ENCODE data around the gene NSUN6.

The NSUN6 gene

GRCh38 chr10:18556522-18557147 lies 94.8 kb downstream of the NSUN6 start:
- no peak for DNase-seq

- no peak for DNase-seq
These were observed 96.9 kb downstream of the NSUN6 start for GRCh38 chr10:18554479-18554878.

GRCh38 chr10:18551473-18551872 lies 99.9 kb downstream of the NSUN6 start:
- no peak for DNase-seq

- DNase-seq: no peak
These were observed 102.3 kb downstream of the NSUN6 start for GRCh38 chr10:18549105-18549504.

- DNase-seq: no peak
These were observed 105.6 kb downstream of the NSUN6 start for GRCh38 chr10:18545621-18546305.

GRCh38 chr10:18542832-18543231 lies 108.6 kb downstream of the NSUN6 start:
- DNase-seq: no peak

- DNase-seq: no peak
These were observed 111.2 kb downstream of the NSUN6 start for GRCh38 chr10:18540195-18540594.

- DNase-seq: no peak
These were observed 112.1 kb downstream of the NSUN6 start for GRCh38 chr10:18539335-18539734.

- DNase-seq: no peak
These were observed 117.5 kb downstream of the NSUN6 start for GRCh38 chr10:18533896-18534295.

- no peak for DNase-seq
These were observed 118.4 kb downstream of the NSUN6 start for GRCh38 chr10:18532881-18533535.

GRCh38 chr10:18528292-18528691 lies 123.1 kb downstream of the NSUN6 start:
- DNase-seq: no peak

GRCh38 chr10:18527687-18528086 lies 123.7 kb downstream of the NSUN6 start:
- DNase-seq: no peak

- DNase-seq: no peak
These were observed 127.5 kb downstream of the NSUN6 start for GRCh38 chr10:18523858-18524257.

GRCh38 chr10:18523025-18523424 lies 128.4 kb downstream of the NSUN6 start:
- no peak for DNase-seq

GRCh38 chr10:18516851-18517250 lies 134.5 kb downstream of the NSUN6 start:
- no peak for DNase-seq

- DNase-seq: no peak
These were observed 136.8 kb downstream of the NSUN6 start for GRCh38 chr10:18514537-18514936.

- DNase-seq: no peak
These were observed 142.8 kb downstream of the NSUN6 start for GRCh38 chr10:18508587-18508986.

GRCh38 chr10:18505456-18506118 lies 145.8 kb downstream of the NSUN6 start:
- DNase-seq: no peak

GRCh38 chr10:18504161-18504560 lies 147.2 kb downstream of the NSUN6 start:
- no peak for DNase-seq

GRCh38 chr10:18501629-18502028 lies 149.8 kb downstream of the NSUN6 start:
- DNase-seq: no peak

- DNase-seq: no peak
These were observed 150.2 kb downstream of the NSUN6 start for GRCh38 chr10:18501198-18501597.

GRCh38 chr10:18500576-18500975 lies 150.8 kb downstream of the NSUN6 start:
- DNase-seq: no peak

GRCh38 chr10:18498998-18499397 lies 152.4 kb downstream of the NSUN6 start:
- no peak for DNase-seq
